Activated B cell treated with CpG ODN at 0.5 μM for 24 hours (primary cell): ENCODE data around the gene IL16. TPM values are rescaled to one million over a fixed set of nuclear protein-coding genes. Genes with fewer than 3 reads are reported as not detected.
A peak's percentile ranks its signal among the peaks of the same experiment; 100 is the strongest.

Experiments used
- ATAC-seq: fragments of 200-7000 bp; cut with Tn5 transposase; one replicate; pipeline ENCODE4 v1.10.0; 2021; ENCODE audit warnings: low read depth, mild to moderate bottlenecking, moderate library complexity
- CTCF ChIA-PET: fragments of 350-600 bp; sonication (Branson Sonifier 250); formaldehyde crosslinking; loops from one replicate; lab custom pipeline; 2021; ENCODE audit warnings: antibody characterized with exemption; lab: Charles Lee
- POLR2A ChIA-PET: fragments of 350-600 bp; sonication (Branson Sonifier 250); formaldehyde crosslinking; loops from one replicate; lab custom pipeline; 2021; ENCODE audit warnings: antibody characterized with exemption; lab: Charles Lee
- DNase-seq: peaks from one replicate; pipeline ENCODE4 v3.0.0; 2022
- H3K27ac Mint-ChIP-seq: one replicate; pipeline ENCODE4 v1.8.0; 2020; ENCODE audit warnings: mixed read lengths
- H3K27me3 Mint-ChIP-seq: one replicate; pipeline ENCODE4 v1.8.0; 2021; ENCODE audit warnings: mixed read lengths
- H3K36me3 Mint-ChIP-seq: one replicate; pipeline ENCODE4 v1.8.0; 2021; ENCODE audit warnings: low read depth, mixed read lengths
- H3K4me1 Mint-ChIP-seq: one replicate; pipeline ENCODE4 v1.8.0; 2021; ENCODE audit warnings: mixed read lengths
- H3K4me3 Mint-ChIP-seq: one replicate; pipeline ENCODE4 v1.8.0; 2020; ENCODE audit warnings: mild to moderate bottlenecking, mixed read lengths
- H3K9me3 Mint-ChIP-seq: one replicate; pipeline ENCODE4 v1.8.0; 2020; ENCODE audit warnings: mixed read lengths
- CTCF ChIP-seq: fragments of 200-600 bp; IDR thresholded peaks from one replicate; pipeline ENCODE4 v1.8.0; 2022; ENCODE audit warnings: antibody characterized with exemption, mild to moderate bottlenecking
- intact Hi-C: fragments of 100-400 bp; cut with micrococcal nuclease; formaldehyde crosslinking; loops from one replicate; pipeline ENCODE4 v1.15.1; 2024
- total RNA-seq: library from RNA; stranded (reverse); gene quantifications from 2 replicates; pipeline ENCODE4 v1.2.3, GENCODE V29; 2022

IL16 gene
- total RNA-seq, 1 donor from 2014 or later: 206 TPM

DNA sequence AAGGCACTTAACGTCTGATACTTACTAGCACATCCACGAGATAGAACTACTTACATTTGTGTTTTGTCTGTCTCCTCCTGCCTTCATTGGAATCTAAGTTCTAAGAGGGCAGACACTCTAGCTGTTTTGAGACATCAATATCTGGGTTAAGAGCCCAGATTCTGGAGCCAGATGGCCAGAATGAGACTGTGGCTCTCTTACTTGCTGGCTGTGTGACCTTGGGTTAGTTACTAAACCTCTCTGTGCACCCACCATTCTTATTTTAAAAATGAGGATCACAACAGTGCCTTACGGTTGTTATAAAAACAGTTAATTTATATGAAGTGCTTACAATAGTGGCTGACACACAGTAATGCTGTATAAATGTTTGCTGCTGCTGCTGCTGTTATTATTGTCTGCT, 119.6 kb downstream of the IL16 start:
- H3K27me3 Mint-ChIP-seq: no peaks in the 10 kb centered on the region
- no peaks in the 10 kb centered on the region for H3K9me3 Mint-ChIP-seq
- H3K4me3 Mint-ChIP-seq: peak overlapping the region; percentile 47
- intact Hi-C loops: no loop called here
- no peak for TF ChIP-seq CTCF
- H3K4me1 Mint-ChIP-seq: peaks cover 87% of the 10 kb centered on the region
- CTCF ChIA-PET: no interaction called here
- ATAC-seq: no peak
- peak overlapping the region; percentile 82 for H3K27ac Mint-ChIP-seq
- POLR2A ChIA-PET: interaction anchor here (1.9 to 3.8 kb wide), 2 partner anchors 14 to 15 kb away, joined by 10 to 20 read pairs; no protein-coding TSS in a partner anchor
- no peak for DNase-seq
- H3K36me3 Mint-ChIP-seq: peaks cover 69% of the 10 kb centered on the region

DNA sequence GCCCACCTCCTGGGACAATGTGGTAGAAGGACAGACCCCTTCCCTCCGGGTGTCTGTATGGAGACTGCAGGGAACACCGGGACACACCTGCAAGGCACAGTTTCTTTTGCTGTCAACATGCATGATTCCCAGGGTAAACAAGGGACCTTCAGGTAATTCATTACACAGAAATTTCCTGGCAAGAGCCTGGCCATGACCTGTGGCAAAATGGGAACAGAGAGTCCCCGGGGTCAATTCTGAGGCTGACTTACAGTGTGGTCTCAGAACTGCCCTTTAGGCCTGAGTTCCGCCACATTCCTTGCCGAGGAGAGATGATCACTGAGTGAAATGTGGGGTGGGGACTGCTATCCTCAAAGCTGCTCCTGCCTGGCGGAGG, 121.0 kb downstream of the IL16 start:
- no peak for ATAC-seq
- Mint-ChIP-seq H3K4me3 (peak overlapping the region; percentile 36), H3K27me3 (no peaks in the 10 kb centered on the region), H3K36me3 (peaks cover 58% of the 10 kb centered on the region), H3K9me3 (no peaks in the 10 kb centered on the region), H3K27ac (peak overlapping the region; percentile 82), H3K4me1 (peaks cover 81% of the 10 kb centered on the region)
- CTCF ChIA-PET: interaction anchor here (1.1 kb wide), 1 partner anchor 42 kb away, joined by 3 read pairs; no protein-coding TSS in a partner anchor
- no peak for DNase-seq
- POLR2A ChIA-PET: interaction anchor here (1.4 to 1.9 kb wide), 2 partner anchors 15 to 24 kb away, joined by 6 to 10 read pairs; no protein-coding TSS in a partner anchor
- intact Hi-C loops: no loop called here
- no peak for TF ChIP-seq CTCF

DNA sequence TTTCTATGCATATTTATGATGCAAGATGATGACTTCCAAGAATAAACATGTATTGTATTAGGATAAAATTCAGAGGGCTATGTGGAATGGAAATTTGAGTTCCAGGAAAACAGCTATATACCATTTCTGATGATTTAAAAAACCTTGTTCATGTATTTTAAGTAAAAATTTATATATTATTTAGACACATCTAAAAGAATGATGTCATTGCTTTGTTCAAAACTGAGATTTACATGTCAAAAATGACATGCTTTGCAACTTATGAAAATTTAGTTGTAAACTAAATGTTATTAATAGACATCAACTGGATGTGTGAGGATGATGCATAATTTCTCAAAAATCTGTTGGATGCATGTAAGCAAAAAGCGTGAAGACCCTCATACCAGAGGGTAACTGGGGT, 125.0 kb downstream of the IL16 start:
- ChIA-PET CTCF (interaction anchor here (0.6 to 1.1 kb wide), 2 partner anchors 46 to 492 kb away, joined by 3 to 6 read pairs; no protein-coding TSS in a partner anchor), POLR2A (interaction anchor here (0.9 to 5.1 kb wide), 3 partner anchors 10 to 29 kb away, joined by 3 to 73 read pairs (median 3); no protein-coding TSS in a partner anchor)
- no peak for TF ChIP-seq CTCF
- Mint-ChIP-seq H3K9me3 (no peaks in the 10 kb centered on the region), H3K4me3 (no peak overlapping the region), H3K36me3 (peaks cover 37% of the 10 kb centered on the region), H3K27ac (no peak overlapping the region), H3K27me3 (no peaks in the 10 kb centered on the region), H3K4me1 (peaks cover 61% of the 10 kb centered on the region)
- ATAC-seq (no peak), DNase-seq (no peak)
- intact Hi-C loops: no loop called here

- intact Hi-C loops: no loop called here
- no peaks in the 10 kb centered on the region for H3K27me3 Mint-ChIP-seq
- ChIA-PET CTCF (no interaction called here), POLR2A (interaction anchor here (2.3 to 5.1 kb wide), 2 partner anchors 26 to 30 kb away, joined by 17 to 73 read pairs; no protein-coding TSS in a partner anchor)
- no peaks in the 10 kb centered on the region for H3K9me3 Mint-ChIP-seq
- peaks cover 50% of the 10 kb centered on the region for H3K4me1 Mint-ChIP-seq
- ATAC-seq (no peak), DNase-seq (no peak)
- H3K4me3 Mint-ChIP-seq: peak overlapping the region; percentile 48
- H3K36me3 Mint-ChIP-seq: peaks cover 32% of the 10 kb centered on the region
- TF ChIP-seq CTCF: no peak
- H3K27ac Mint-ChIP-seq: no peak overlapping the region
Measured at GRCh38 chr15:81322676-81323253, 126.1 kb downstream of the IL16 start.

DNA sequence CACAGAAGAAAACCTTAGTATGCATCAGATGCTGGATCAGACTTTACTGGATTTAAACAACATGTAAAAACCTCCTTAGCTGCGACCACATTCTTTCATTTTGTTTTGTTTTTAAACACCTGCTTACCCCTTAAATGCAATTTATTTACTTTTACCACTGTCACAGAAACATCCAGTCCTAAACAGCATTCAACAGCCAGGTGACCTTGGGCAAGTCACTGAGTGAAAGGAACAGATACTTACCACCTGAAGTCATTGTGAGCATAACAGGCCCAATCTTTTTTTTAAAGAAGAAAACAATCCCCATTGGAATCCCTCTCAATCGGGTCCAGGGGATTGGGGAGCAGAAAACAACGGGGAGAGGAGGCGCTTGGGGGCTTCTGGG, 126.9 kb downstream of the IL16 start:
- intact Hi-C loops: no loop called here
- Mint-ChIP-seq H3K27me3 (no peaks in the 10 kb centered on the region), H3K4me3 (peak overlapping the region; percentile 97), H3K36me3 (peaks cover 26% of the 10 kb centered on the region), H3K27ac (peak overlapping the region; percentile 76), H3K9me3 (no peaks in the 10 kb centered on the region), H3K4me1 (peaks cover 42% of the 10 kb centered on the region)
- TF ChIP-seq CTCF: no peak
- ATAC-seq (no peak), DNase-seq (no peak)
- ChIA-PET CTCF (interaction anchor here (0.7 to 1.4 kb wide), 5 partner anchors 20 to 58 kb away, joined by 3 to 5 read pairs (median 4); no protein-coding TSS in a partner anchor), POLR2A (interaction anchor here (0.8 to 5.1 kb wide), 12 partner anchors 12 to 1217 kb away, joined by 3 to 73 read pairs (median 6); partner anchors contain the start of genes EFL1, RPS17 and SAXO2)
